Suprapubic skin (tissue), 4 donors: ENCODE results near the gene MYO5B.

Source experiments
- CTCF ChIP-seq, 2 donors: fragments of 200-600 bp in 1 of 2; fragments of 450-650 bp in 1 of 2; sonication (generic) in 1 of 2; IDR thresholded peaks; one replicate each; pipeline ENCODE4 v1.5.1; 2016 to 2019; ENCODE audit warnings: antibody characterized with exemption in 2 of 2, mild to moderate bottlenecking in 1 of 2, moderate library complexity in 1 of 2
- EP300 ChIP-seq: sonication (generic); formaldehyde crosslinking; IDR thresholded peaks from one replicate; pipeline ENCODE4 v1.6.1; 2017; ENCODE audit warnings: antibody characterized with exemption
- POLR2A ChIP-seq, 2 donors: fragments of 450-650 bp; IDR thresholded peaks; one replicate each; pipeline ENCODE4 v1.6.1; 2017; ENCODE audit warnings: antibody characterized with exemption in 2 of 2, mild to moderate bottlenecking in 2 of 2, moderate library complexity in 2 of 2
- POLR2AphosphoS5 ChIP-seq, 3 donors: sonication (generic); formaldehyde crosslinking; IDR thresholded peaks; one replicate each; pipeline ENCODE4 v1.6.1; 2017; ENCODE audit warnings: antibody characterized with exemption in 3 of 3

- TF ChIP-seq CTCF (IDR thresholded peaks at IDR 0.05) (no peak), EP300 (no peak), POLR2A (IDR thresholded peaks at IDR 0.05) (no peak), POLR2AphosphoS5 (IDR thresholded peaks at IDR 0.05) (no peak)
Measured at GRCh38 chr18:50142441-50143120, 52.4 kb downstream of the MYO5B start.
